GM12892 (cell line): ENCODE data around the gene NUDT15.

Experiments used
- POLR2A ChIP-seq: IDR thresholded peaks from 2 replicates; pipeline ENCODE4 v1.6.1; 2011; ENCODE audit warnings: low read depth, low read length, control low read depth
- POLR2AphosphoS5 ChIP-seq: IDR thresholded peaks from 2 replicates; pipeline ENCODE4 v1.6.1; 2011; ENCODE audit warnings: low read depth, low read length, control low read depth

GRCh38 chr13:48028066-48028465 is 9.5 kb upstream of the NUDT15 start:
- TF ChIP-seq POLR2A, result no peak
- no peak for TF ChIP-seq POLR2AphosphoS5
